Measurements from ENCODE around the gene FRG1.

DNA sequence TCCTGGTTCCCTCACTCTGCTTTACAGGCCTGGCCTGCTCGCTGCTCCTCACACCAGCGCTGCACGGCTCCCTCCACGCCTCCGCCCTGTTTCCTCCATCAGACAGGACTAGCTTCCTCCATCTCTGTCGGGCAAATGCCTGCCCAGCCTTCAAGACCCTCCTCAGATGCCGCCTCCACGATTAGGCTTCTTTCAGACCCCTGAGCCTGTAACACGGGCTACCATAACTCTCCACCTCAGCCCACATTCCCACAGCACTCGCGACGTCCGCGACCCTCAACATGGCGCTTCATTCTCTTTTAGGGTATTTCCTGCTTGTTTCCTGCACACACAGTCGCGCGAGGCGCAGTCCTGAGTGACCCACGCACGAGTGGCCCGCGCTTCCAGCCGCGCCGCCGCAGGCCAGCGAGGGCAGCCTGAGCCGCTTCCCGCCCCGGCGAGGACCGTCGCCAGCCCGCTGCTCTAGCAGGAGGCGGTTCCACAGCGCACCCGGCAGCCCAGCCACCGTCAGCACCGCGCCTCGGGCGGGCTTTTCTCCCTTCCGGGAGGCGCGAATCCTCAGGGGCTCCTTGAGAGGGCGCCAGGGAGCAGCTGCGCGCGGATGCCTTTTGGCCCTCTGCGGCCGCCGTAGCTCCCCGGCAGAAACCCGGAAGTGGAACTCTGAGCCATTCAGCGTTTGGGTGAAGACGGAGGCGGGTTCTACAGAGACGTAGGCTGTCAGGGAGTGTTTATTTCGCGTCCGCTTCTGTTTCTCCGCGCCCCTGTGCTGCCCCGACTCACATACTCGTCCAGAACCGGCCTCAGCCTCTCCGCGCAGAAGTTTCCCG is at the start of gene FRG1:
- TF ChIP-seq, protein P1, sequence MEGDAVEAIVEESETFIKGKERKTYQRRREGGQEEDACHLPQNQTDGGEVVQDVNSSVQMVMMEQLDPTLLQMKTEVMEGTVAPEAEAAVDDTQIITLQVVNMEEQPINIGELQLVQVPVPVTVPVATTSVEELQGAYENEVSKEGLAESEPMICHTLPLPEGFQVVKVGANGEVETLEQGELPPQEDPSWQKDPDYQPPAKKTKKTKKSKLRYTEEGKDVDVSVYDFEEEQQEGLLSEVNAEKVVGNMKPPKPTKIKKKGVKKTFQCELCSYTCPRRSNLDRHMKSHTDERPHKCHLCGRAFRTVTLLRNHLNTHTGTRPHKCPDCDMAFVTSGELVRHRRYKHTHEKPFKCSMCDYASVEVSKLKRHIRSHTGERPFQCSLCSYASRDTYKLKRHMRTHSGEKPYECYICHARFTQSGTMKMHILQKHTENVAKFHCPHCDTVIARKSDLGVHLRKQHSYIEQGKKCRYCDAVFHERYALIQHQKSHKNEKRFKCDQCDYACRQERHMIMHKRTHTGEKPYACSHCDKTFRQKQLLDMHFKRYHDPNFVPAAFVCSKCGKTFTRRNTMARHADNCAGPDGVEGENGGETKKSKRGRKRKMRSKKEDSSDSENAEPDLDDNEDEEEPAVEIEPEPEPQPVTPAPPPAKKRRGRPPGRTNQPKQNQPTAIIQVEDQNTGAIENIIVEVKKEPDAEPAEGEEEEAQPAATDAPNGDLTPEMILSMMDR (IDR thresholded peaks at IDR 0.05 in 2 of 3, conservative IDR thresholded peaks at IDR 0.05 in 1 of 3; ENCODE audit: control insufficient read depth in 2 of 3, extremely low read depth in 1 of 3, insufficient read depth in 1 of 3, low read depth in 3 of 3, low read length in 3 of 3), result peak; percentile 94 to 98 (median 98)
- TF ChIP-seq, protein P2, sequence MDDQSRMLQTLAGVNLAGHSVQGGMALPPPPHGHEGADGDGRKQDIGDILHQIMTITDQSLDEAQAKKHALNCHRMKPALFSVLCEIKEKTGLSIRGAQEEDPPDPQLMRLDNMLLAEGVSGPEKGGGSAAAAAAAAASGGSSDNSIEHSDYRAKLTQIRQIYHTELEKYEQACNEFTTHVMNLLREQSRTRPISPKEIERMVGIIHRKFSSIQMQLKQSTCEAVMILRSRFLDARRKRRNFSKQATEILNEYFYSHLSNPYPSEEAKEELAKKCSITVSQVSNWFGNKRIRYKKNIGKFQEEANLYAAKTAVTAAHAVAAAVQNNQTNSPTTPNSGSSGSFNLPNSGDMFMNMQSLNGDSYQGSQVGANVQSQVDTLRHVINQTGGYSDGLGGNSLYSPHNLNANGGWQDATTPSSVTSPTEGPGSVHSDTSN (IDR thresholded peaks at IDR 0.05; ENCODE audit: insufficient replicate concordance, low read depth, low read length), result no peak
- TF ChIP-seq BHLHE40 (IDR thresholded peaks at IDR 0.05; ENCODE audit: borderline replicate concordance in 1 of 2, low read depth in 2 of 2, low read length in 1 of 2), result peak; percentile 64 to 74
- TF ChIP-seq, protein P3, sequence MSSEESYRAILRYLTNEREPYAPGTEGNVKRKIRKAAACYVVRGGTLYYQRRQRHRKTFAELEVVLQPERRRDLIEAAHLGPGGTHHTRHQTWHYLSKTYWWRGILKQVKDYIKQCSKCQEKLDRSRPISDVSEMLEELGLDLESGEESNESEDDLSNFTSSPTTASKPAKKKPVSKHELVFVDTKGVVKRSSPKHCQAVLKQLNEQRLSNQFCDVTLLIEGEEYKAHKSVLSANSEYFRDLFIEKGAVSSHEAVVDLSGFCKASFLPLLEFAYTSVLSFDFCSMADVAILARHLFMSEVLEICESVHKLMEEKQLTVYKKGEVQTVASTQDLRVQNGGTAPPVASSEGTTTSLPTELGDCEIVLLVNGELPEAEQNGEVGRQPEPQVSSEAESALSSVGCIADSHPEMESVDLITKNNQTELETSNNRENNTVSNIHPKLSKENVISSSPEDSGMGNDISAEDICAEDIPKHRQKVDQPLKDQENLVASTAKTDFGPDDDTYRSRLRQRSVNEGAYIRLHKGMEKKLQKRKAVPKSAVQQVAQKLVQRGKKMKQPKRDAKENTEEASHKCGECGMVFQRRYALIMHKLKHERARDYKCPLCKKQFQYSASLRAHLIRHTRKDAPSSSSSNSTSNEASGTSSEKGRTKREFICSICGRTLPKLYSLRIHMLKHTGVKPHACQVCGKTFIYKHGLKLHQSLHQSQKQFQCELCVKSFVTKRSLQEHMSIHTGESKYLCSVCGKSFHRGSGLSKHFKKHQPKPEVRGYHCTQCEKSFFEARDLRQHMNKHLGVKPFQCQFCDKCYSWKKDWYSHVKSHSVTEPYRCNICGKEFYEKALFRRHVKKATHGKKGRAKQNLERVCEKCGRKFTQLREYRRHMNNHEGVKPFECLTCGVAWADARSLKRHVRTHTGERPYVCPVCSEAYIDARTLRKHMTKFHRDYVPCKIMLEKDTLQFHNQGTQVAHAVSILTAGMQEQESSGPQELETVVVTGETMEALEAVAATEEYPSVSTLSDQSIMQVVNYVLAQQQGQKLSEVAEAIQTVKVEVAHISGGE (CRISPR knock-in tag; IDR thresholded peaks at IDR 0.05), result no peak
